MCF 10A (cell line): ENCODE data around the gene BOK. TPM values are rescaled to one million over a fixed set of nuclear protein-coding genes. Genes with fewer than 3 reads are reported as not detected.
"Not testable (repeated sequence)": the region's sequence is repeated elsewhere in the genome, so short reads cannot be mapped to it uniquely, and the experiment has no call there.

ENCODE experiments used
- BruUV-seq: library from RNA; stranded (reverse); fragments of 400-500 nt; replicated peaks from 2 replicates; lab custom pipeline; 2021; lab: Mats Ljungman, UMichigan
- CTCF ChIA-PET: fragments of 300-600 bp; sonication (Branson Sonifier 250); formaldehyde crosslinking; extraction: SDS; loops from one replicate; lab custom pipeline; 2021; ENCODE audit warnings: antibody characterized with exemption, inconsistent platforms; lab: Yijun Ruan, JAX
- POLR2A ChIA-PET: fragments of 300-600, 350-650 bp; sonication (Branson Sonifier 250); formaldehyde crosslinking; extraction: SDS; loops from one replicate; lab custom pipeline; 2020; ENCODE audit warnings: antibody characterized with exemption, inconsistent platforms; lab: Yijun Ruan, JAX
- DNase-seq: peaks from one replicate; pipeline ENCODE4 v3.0.0-alpha.2; 2018; ENCODE audit not compliant: unreplicated experiment
- H3K27ac Mint-ChIP-seq: one replicate; pipeline ENCODE4 v1.8.0; 2022; ENCODE audit warnings: mild to moderate bottlenecking, low read depth, mixed read lengths; ENCODE audit not compliant: unreplicated experiment
- H3K27me3 Mint-ChIP-seq: one replicate; pipeline ENCODE4 v1.8.0; 2022; ENCODE audit warnings: mixed read lengths; ENCODE audit not compliant: insufficient read depth, unreplicated experiment
- H3K36me3 Mint-ChIP-seq: one replicate; pipeline ENCODE4 v1.8.0; 2022; ENCODE audit warnings: mild to moderate bottlenecking, moderate library complexity, mixed read lengths; ENCODE audit not compliant: insufficient read depth, unreplicated experiment
- H3K4me1 Mint-ChIP-seq: one replicate; pipeline ENCODE4 v1.8.0; 2022; ENCODE audit warnings: mixed read lengths; ENCODE audit not compliant: insufficient read depth, unreplicated experiment
- H3K4me3 Mint-ChIP-seq: one replicate; pipeline ENCODE4 v1.8.0; 2022; ENCODE audit warnings: mild to moderate bottlenecking, moderate library complexity, mixed read lengths; ENCODE audit not compliant: unreplicated experiment
- H3K9me3 Mint-ChIP-seq: one replicate; pipeline ENCODE4 v1.8.0; 2022; ENCODE audit warnings: mixed read lengths; ENCODE audit not compliant: unreplicated experiment
- intact Hi-C: fragments of 100-400 bp; cut with micrococcal nuclease; formaldehyde crosslinking; loops from 2 replicates; pipeline ENCODE4 v1.14.1; 2022
- total RNA-seq: library from RNA; stranded (reverse); gene quantifications from 2 replicates; pipeline ENCODE4 v1.2.3, GENCODE V29; 2022
- TF ChIP-seq, protein P1 (sequence below): fragments of 200-600 bp; IDR thresholded peaks from one replicate; pipeline ENCODE4 v1.8.0; 2022; ENCODE audit warnings: antibody characterized with exemption, mild to moderate bottlenecking; ENCODE audit not compliant: unreplicated experiment

Gene BOK
- total RNA-seq, 1 experiment from 2014 or later = 18.6 TPM

DNA sequence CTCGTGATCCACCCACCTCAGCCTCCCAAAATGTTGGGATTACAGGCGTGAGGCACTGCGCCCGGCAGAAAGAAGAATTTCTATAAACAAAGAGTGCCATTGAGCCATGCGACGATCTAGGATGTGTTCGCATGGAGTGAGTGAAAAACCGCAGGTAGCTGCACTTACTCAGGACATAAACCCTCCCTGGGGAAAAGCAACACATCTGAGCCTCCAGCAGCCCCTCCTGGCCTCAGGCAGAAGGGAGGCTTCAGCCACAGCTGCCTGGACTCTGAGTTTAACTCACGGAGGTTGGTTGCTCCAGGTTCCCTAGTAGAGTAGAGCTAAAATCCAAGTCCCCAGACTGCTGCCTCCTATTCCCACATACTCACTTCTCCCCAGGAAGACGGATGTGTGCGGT, 38.9 kb upstream of the BOK start:
- Mint-ChIP-seq H3K4me1 (no peaks in the 10 kb centered on the region), H3K27ac (no peak overlapping the region), H3K36me3 (peaks cover 7% of the 10 kb centered on the region), H3K4me3 (no peak overlapping the region), H3K9me3 (peaks cover 12% of the 10 kb centered on the region), H3K27me3 (no peaks in the 10 kb centered on the region)
- DNase-seq = no peak
- intact Hi-C loops = no loop called here
- ChIA-PET POLR2A (no interaction called here), CTCF (no interaction called here)
- BruUV-seq = no TSS peak
- TF ChIP-seq, protein P1, sequence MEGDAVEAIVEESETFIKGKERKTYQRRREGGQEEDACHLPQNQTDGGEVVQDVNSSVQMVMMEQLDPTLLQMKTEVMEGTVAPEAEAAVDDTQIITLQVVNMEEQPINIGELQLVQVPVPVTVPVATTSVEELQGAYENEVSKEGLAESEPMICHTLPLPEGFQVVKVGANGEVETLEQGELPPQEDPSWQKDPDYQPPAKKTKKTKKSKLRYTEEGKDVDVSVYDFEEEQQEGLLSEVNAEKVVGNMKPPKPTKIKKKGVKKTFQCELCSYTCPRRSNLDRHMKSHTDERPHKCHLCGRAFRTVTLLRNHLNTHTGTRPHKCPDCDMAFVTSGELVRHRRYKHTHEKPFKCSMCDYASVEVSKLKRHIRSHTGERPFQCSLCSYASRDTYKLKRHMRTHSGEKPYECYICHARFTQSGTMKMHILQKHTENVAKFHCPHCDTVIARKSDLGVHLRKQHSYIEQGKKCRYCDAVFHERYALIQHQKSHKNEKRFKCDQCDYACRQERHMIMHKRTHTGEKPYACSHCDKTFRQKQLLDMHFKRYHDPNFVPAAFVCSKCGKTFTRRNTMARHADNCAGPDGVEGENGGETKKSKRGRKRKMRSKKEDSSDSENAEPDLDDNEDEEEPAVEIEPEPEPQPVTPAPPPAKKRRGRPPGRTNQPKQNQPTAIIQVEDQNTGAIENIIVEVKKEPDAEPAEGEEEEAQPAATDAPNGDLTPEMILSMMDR = no peak

DNA sequence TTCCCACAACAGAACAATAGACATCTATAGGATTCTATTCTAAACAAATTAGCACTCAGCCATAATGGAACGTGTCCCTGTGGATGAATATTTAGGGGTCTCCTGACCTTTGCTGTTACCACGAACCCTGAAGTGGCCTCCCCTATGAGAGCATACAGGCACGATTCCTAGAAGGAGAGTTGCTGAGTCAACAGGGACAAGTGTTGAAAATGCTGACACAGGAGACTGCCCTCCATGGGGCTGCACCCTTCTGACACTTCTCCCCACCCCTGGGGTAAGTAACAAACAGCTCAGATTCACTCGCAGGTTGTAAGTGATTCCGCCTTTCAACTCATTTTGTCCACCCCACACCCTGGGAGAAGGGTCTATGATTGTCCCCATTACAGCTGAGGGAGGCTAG, 36.1 kb upstream of the BOK start:
- H3K4me3 Mint-ChIP-seq = no peak overlapping the region
- no peak for DNase-seq
- H3K27me3 Mint-ChIP-seq = no peaks in the 10 kb centered on the region
- no TSS peak for BruUV-seq
- H3K4me1 Mint-ChIP-seq = no peaks in the 10 kb centered on the region
- intact Hi-C loops = no loop called here
- peaks cover 3% of the 10 kb centered on the region for H3K36me3 Mint-ChIP-seq
- ChIA-PET POLR2A (no interaction called here), CTCF (interaction anchor here (0.7 kb wide), 1 partner anchor 23 kb away, joined by 3 read pairs; no protein-coding TSS in a partner anchor)
- TF ChIP-seq, protein P1 = no peak
- no peak overlapping the region for H3K27ac Mint-ChIP-seq
- H3K9me3 Mint-ChIP-seq = peaks cover 4% of the 10 kb centered on the region

DNA sequence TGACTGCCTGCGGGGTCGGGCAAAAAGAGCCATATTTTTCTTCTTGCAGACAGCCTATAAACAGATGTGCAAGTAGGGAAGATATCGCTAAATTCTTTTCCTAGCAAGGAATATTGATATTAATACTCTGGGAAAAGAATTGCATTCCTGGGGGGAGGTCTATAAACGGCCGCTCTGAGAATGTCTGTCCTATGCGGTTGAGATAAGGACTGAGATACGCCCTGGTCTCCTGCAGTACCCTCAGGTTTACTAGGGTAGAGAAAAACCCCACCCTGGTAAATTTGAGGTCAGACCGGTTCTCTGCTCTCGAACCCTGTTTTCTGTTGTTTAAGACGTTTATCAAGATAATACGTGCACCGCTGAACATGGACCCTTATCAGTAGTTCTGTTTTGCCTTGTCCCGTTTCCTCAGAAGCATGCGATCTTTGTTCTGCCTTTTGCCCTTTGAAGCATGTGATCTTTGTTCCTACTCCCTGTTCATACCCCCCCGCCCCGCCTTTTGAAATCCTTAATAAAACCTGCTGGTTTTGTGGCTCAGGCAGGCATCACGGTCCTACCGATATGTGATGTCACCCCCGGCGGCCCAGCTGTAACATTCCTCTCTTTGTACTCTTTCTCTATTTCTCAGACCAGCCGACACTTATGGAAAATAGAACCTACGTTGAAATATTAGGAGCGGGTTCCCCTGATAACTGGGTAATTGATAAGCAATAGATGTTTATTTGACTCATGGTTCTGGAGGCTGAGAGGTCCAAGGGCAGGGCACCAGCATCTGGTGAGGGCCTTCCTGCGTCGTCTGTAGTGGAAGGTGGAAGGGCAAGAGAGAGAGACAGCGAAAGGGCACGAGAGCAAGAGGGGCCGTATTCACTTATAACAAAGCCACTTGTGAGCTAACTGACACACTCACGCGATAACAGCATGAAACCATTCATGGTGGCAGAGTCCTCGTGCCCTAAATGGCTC, 32.4 kb upstream of the BOK start:
- BruUV-seq, DNase-seq, H3K27me3 Mint-ChIP-seq, H3K36me3 Mint-ChIP-seq, H3K4me3 Mint-ChIP-seq, H3K9me3 Mint-ChIP-seq, H3K4me1 Mint-ChIP-seq, POLR2A ChIA-PET, H3K27ac Mint-ChIP-seq, intact Hi-C loops, CTCF ChIA-PET: not testable (repeated sequence)

DNA sequence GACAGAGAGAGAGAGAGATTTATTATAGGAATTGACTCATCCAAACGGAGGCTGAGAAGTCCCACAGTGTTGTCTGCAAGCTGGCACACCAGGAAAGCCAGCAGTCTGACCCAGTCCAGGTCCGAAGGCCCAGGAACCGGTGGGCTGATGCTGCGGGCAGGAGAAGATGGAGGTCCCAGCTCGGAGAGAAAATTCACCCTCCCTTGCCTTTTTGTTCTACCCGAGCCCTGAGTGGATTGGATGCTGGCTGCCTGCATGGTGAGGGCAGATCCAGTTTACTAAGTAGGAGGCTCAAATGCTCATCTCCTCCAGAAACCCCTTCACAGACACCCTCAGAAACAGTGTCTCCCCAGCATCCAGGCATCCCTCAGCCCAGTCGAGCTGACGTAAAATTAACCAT, 28.0 kb upstream of the BOK start:
- BruUV-seq = no TSS peak
- TF ChIP-seq, protein P1 = no peak
- DNase-seq = no peak
- Mint-ChIP-seq H3K9me3 (no peaks in the 10 kb centered on the region), H3K4me1 (no peaks in the 10 kb centered on the region), H3K27me3 (no peaks in the 10 kb centered on the region), H3K4me3 (no peak overlapping the region), H3K36me3 (no peaks in the 10 kb centered on the region), H3K27ac (no peak overlapping the region)
- CTCF ChIA-PET = interaction anchor here (0.7 kb wide), 1 partner anchor 96 kb away, joined by 3 read pairs; no protein-coding TSS in a partner anchor
- intact Hi-C loops = no loop called here
- POLR2A ChIA-PET = no interaction called here
